K562 (cell line): ENCODE results near the gene TBRG4. TPM values are rescaled to one million over a fixed set of nuclear protein-coding genes. Genes with fewer than 3 reads are reported as not detected.

Experiments
- CHD7 ChIP-seq: fragments of 200-600 bp; sonication (generic); IDR thresholded peaks from one replicate; pipeline ENCODE4 v1.6.1; 2012; ENCODE audit warnings: mild to moderate bottlenecking, low read depth, low read length, inconsistent platforms
- FOXP4 ChIP-seq: sonication (generic); formaldehyde crosslinking; IDR thresholded peaks from 2 replicates; pipeline ENCODE4 v1.8.0; 2022; ENCODE audit warnings: mild to moderate bottlenecking, missing genetic modification reagents, borderline replicate concordance
- GATA2 ChIP-seq: sonication (generic); formaldehyde crosslinking; IDR thresholded peaks from 2 replicates; pipeline ENCODE4 v1.4.0; 2020; ENCODE audit warnings: mild to moderate bottlenecking, missing genetic modification reagents
- NR4A1 ChIP-seq, 2 experiments: fragments of 250-450 bp in 1 of 2; fragments of 450-650 bp in 1 of 2; sonication (Bioruptor Pico) in 1 of 2; IDR thresholded peaks; 2 replicates each; pipeline versions ENCODE4 v1.4.0 to v1.6.1; 2016 to 2020; ENCODE audit warnings: mild to moderate bottlenecking in 2 of 2, missing compliant biosample characterization in 1 of 2, missing genetic modification characterization in 1 of 2, moderate library complexity in 1 of 2
- PHB ChIP-seq: fragments of 250-450 bp; sonication (Bioruptor Pico); IDR thresholded peaks from 2 replicates; pipeline ENCODE4 v1.5.0; 2021
- THAP12 ChIP-seq: fragments of 250-450 bp; sonication (Bioruptor Pico); IDR thresholded peaks from 2 replicates; pipeline ENCODE4 v1.9.0; 2021; ENCODE audit warnings: mild to moderate bottlenecking, inconsistent platforms
- THRA ChIP-seq: fragments of 450-650 bp; IDR thresholded peaks from 2 replicates; pipeline ENCODE4 v1.6.1; 2017; ENCODE audit warnings: mild to moderate bottlenecking, moderate library complexity
- ZNF830 ChIP-seq: fragments of 250-450 bp; sonication (Bioruptor Pico); IDR thresholded peaks from 2 replicates; pipeline ENCODE4 v1.5.0; 2021; ENCODE audit warnings: mild to moderate bottlenecking
- polyA plus RNA-seq, 8 experiments: library from polyadenylated mRNA; depleted of rRNA in 4 of 8; stranded (reverse) in 5 of 8; unstranded in 3 of 8; fragments of >200 nt; fragmentation: Nextera tagmentation in 2 of 8; fragmentation: Illumina TruSeq in 1 of 8; extraction: Ambion mirVana in 2 of 8; extraction: Trizol in 1 of 8; gene quantifications; 2 replicates each; pipeline versions ENCODE4 v1.2.1 to v1.2.3, GENCODE V29; 2011 to 2014; ENCODE audit warnings: inconsistent platforms in 1 of 8, missing spikeins in 1 of 8
- total RNA-seq, 7 experiments: library from RNA; depleted of rRNA in 6 of 7; stranded (reverse); fragments of >200 nt in 6 of 7; fragmentation: Illumina TruSeq in 2 of 7; extraction: Trizol in 2 of 7; gene quantifications; 2 replicates each; pipeline versions ENCODE4 v1.2.1 to v1.2.3, GENCODE V29; 2011 to 2021; ENCODE audit warnings: low replicate concordance in 1 of 7

TBRG4 gene
- total and polyA plus RNA-seq, 9 of the 15 experiments (the other 6 are each of a cell fraction or from before 2014, with no cell fraction given), result 11.2 to 322 (median 216) TPM

GRCh38 chr7:45111298-45112223 is at the start of gene TBRG4 (continued):
- TF ChIP-seq THAP12 (CRISPR knock-in tag), result peak; percentile 90; the same call in 1 of the 2 replicates
- no peak for TF ChIP-seq ZNF830 (CRISPR knock-in tag)
- no peak for TF ChIP-seq CHD7
- TF ChIP-seq THRA, result no peak
- TF ChIP-seq PHB, result peak; percentile 70; the same call in 1 of the 2 replicates
- TF ChIP-seq GATA2, result no peak
- TF ChIP-seq FOXP4 (CRISPR knock-in tag), result peak; percentile 14
- no peak for TF ChIP-seq NR4A1 (CRISPR knock-in tag; IDR thresholded peaks at IDR 0.05)
- no peak for TF ChIP-seq NR4A1 (tag; IDR thresholded peaks at IDR 0.05)
